Stimulated activated CD8-positive, alpha-beta memory T cell treated with anti-CD3 and anti-CD28 coated beads, Interleukin-15, amount 100 ng/mL, for 48 hours (primary cell): Measurements from ENCODE around the gene PSMA7.
"Not testable (repeated sequence)": the region's sequence is repeated elsewhere in the genome, so short reads cannot be mapped to it uniquely, and the experiment has no call there.

ENCODE experiments used
- DNase-seq, 2 donors: peaks; one replicate each; pipeline ENCODE4 v3.0.0-alpha.2; 2020; ENCODE audit warnings: low read depth in 2 of 2

The PSMA7 gene

DNA sequence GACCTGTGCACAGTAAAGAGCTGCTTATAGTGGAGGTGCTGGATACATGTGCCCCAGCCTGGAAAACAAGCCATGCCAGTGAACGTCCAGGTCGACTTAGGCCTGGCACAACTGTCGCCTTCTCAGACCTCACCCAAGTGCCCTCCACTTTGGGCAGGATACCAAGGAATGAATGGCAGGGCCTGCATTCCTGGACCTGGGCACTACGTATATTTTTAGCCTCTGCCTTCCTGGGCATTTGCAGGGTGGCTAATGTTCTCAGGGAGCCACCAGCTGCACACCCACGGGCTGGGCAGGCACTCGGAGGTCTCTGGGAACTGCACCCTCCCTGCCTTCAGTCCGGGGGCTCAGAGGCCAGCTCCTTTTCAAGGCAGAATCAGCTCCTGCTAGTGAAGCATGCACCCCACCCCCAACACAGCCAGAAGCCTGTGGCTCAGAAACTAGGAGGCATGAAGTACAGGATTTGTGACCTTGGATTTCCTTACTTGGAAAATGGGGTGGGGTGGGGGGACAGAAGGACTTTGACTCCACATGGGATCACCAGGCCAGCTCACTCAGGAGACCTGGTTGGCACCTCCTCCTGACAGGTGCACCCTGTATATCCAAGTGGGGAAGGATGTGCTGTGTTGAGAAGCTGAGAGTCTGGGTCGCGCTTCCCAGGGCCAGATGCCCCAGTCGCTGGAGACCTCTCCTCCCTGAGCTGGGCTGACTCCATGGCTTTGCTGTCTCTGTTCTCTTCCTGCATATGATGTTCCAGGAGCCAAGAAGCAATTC, 23.4 kb downstream of the PSMA7 start:
- no peak for DNase-seq

DNA sequence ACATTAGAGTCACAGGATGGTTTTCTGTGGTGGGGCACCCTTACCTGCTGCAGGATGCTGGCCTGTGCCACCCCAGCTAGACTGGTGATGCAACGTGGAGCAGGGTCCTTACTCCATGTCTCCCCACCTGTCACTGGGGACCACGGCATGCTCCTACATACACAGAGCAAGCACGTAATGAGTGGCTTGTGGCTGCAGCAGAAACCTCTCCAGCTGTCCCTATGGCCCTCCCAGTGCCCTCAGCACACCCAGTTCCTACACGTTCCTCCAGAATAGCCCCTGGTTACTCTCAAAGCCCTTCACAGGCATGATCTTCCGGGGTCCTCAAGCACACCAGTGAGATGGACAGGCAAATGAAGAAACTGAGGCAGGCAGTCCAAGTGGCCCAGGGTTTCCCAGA, 24.1 kb downstream of the PSMA7 start:
- no peak for DNase-seq

DNA sequence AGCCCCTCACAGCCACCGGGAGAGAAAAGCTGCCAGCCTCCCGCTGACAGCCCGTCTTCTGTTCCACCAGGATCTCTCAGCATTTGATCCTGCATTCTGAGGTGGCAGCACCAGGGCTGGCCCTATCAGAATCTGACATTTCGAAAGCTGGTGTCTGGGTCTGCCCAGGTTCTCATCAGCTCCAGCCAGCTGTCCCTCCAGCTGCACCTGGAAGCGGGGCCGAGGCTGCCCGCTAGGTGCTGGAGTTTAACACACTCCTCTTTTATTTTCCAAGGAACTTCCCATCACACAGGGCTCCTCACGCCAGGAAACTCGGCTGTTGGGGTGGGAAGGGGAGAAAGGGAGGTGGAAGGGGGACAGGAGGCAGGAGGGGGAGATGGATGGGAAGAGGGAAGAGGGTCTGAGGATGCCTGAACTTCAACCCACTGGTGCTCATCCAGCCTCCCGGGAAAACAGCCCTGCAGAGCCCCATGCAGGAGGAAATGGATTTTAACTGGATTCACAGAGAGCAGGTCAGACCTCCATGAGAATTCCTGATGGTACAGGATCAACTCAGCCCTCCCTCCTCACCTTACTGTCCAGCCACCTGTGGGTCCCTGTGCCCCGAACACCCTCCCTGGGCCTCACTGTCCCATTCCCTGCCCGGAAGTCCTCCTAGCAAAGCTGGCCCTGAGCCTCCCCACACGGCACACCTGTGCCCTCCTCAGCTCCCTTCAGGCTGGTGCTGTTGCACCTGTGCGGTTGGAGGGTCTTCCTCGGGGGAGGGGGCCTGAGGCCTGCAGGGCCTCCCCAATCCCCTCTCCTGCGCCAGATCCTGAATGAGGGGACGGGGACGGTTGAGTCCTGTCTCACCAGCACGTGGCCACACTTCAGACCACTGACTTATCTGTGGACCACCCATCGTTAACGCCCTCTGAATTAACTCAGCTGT, 24.8 kb downstream of the PSMA7 start:
- no peak for DNase-seq

GRCh38 chr20:62117658-62118057, 25.5 kb downstream of the PSMA7 start:
- peak; percentile 43 for DNase-seq

GRCh38 chr20:62117362-62117646, 25.9 kb downstream of the PSMA7 start:
- no peak for DNase-seq

DNA sequence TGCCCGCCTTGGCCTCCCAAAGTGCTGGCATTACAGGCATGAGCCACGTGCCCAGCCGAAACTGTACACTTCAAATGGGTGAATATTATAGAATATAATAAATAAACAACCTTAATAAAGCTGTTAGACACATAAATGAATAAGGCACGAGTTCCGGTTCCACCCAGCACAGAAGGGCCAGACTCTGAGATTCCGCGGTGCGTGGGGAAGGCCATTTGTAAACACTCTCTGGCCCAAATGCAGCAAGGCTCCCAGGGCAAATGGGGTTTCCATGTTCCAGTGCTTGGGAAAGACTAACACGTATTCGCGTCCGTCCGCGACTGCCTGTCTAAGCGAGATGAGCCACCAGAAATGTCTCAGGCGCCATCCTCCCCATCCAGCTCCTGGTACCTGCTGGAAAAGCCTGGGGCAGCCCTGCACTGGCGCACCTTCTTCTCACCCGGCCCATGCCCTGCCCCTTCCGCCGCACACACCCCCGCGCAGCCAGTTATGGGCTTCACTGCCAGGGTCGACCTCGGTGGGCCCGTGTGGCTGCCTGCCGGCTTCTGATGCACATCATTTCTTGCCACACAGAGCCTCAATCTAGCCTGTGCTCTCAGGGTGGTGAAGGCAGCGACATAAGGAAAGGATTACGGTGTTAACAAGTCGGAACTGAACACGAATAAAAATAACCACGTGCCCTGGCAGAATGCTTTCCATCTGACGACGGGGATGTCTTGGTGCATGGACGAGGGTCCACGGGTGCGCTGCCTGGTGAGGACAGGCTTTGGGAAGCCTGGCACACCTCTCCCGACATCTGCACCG, 26.4 kb downstream of the PSMA7 start:
- DNase-seq = no peak

DNA sequence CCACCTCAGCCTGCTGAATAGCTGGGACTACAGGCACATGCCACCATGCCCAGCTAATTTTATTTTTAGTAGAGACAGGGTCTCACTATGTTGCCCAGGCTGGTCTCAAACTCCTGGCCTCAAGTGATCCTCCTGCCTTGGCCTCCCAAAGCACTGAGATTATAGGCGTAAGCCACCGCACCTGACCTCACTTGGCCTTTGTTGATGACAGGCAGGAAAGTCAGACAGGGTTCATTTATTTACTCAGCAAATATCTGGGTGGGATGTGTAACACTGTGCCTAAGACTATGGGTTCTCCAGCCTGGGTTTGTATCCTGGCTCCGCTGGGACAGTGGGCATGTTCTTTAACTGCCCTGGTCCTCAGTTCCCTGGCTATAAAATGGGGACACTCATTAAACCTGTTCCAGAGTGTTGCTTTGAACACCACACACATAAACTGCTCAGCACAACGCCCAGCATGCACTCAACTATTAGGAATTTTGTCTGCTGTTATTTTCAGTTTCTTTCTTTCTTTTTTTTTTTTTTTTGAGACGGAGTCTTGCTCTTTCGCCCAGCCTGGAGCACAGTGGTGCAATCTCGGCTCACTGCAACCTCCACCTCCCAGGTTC, 27.3 kb downstream of the PSMA7 start:
- not testable (repeated sequence) for DNase-seq

- no peak for DNase-seq
Observed at GRCh38 chr20:62114894-62115293, 28.3 kb downstream of the PSMA7 start.

- DNase-seq = no peak
Observed at GRCh38 chr20:62112368-62112767, 30.8 kb downstream of the PSMA7 start.

GRCh38 chr20:62111148-62111547, 32.0 kb downstream of the PSMA7 start:
- DNase-seq = no peak

- DNase-seq = no peak
Observed at GRCh38 chr20:62105592-62105991, 37.6 kb downstream of the PSMA7 start.

GRCh38 chr20:62104791-62105345, 38.3 kb downstream of the PSMA7 start:
- DNase-seq = no peak

GRCh38 chr20:62104234-62104789, 38.9 kb downstream of the PSMA7 start:
- no peak for DNase-seq

GRCh38 chr20:62103508-62104233, 39.5 kb downstream of the PSMA7 start:
- DNase-seq = no peak

DNA sequence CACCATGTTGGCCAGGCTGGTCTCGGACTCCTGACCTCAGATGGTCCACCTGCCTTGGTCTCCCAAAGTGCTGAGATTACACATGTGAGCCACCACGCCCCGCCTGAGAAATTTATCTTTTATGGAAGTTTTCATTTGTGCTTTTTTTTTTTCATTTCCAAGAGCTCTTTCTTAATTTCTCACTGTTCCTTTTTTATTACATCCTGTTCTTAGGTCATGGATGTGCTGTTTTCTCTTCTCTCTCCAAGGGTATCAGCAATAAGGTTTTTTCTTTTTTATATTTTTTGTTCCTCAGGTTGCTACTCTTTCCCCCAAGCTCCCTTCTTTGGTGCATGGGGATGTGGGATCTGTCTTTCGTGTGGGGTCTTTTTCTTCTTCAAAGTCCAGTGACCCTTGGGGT, 42.1 kb downstream of the PSMA7 start:
- no peak for DNase-seq

DNA sequence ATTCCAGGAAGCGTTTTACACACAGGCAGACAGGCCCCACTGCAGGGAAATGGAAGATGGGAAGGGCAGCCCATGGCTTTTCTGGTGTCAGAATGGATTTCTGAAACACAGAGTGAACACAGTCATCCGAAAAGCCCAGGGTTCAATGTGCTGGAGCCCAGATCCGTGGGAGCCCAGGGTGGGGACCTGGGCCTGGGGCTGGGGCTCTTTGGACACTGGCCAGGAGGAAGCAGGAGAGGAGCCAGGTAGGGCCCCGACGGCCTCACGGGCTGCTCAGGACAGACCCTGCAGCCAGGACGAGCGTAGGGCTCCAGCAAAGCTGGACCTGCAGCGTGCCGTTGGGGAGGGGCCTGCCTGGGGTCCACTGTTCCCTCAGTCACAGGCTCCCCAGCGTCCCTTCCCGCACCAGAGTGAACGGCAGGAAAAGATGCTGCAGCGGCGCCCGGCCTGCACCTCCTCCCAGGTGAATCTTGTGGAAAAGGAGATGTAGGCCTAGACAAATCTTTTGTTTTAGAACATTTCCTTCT, 45.2 kb downstream of the PSMA7 start:
- DNase-seq = no peak

DNA sequence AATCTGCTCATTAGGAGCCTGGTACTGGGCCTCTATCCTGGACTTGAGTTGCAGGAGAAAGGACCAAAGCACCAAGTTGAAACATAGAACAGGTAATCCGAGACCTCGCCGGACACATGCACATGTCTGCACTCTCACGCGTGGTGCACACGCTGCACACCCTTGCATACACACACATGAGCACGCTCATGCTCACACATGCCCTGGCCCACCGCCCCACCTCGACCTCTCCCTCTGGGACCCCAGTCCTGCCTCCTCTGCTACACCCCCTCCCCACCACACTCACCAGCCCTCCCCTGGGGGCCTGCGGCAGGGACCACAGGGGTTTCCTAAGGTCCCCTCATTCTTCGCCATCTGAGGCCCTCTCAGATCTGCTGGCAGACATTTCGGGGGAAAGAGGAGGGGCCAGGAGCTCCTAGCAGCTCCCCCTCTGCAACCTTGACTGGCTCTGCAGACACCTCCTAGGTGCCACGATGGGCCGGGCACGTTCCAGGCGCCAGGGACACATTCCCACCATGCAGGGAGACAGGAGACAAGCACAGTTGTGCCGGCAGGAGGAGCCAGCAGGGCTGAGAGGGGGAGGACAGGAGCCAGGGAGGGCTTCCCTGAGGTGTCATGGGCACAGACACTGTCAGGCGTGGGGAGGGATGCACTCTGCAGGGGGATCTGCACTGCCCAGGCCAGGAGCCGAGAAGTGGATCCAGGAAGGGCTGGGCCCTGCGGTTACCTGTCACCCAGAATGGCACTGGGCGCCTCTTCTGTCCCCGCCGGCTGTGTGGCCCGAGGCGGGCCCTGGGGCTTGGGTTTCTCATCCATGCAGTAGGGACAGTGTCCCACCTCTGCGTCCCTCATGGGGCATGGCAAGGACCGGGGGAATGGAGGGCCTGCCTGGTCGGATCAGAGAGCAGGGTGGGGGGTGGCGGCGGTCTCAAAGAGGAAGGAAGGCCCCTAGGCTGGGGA, 46.5 kb downstream of the PSMA7 start:
- no peak for DNase-seq

- DNase-seq = no peak
Observed at GRCh38 chr20:62089393-62089792, 53.8 kb downstream of the PSMA7 start.
